DMS53 (cell line): ENCODE measurements around the gene APP.
"Not testable (repeated sequence)": the region's sequence is repeated elsewhere in the genome, so short reads cannot be mapped to it uniquely, and the experiment has no call there.

Source experiments
- DNase-seq: peaks from one replicate; lab custom pipeline; 2025; lab: John Stamatoyannopoulos, UW

Gene APP

GRCh38 chr21:25938658-25939395 is 231.7 kb downstream of the APP start:
- no peak for DNase-seq

- no peak for DNase-seq
Measured at GRCh38 chr21:25936776-25937175, 233.8 kb downstream of the APP start.

GRCh38 chr21:25934771-25935224 is 235.8 kb downstream of the APP start:
- peak; percentile 82 for DNase-seq

- no peak for DNase-seq
Measured at GRCh38 chr21:25934130-25934529, 236.4 kb downstream of the APP start.

- no peak for DNase-seq
Measured at GRCh38 chr21:25931765-25932164, 238.8 kb downstream of the APP start.

- DNase-seq = no peak
Measured at GRCh38 chr21:25929856-25930520, 240.6 kb downstream of the APP start.

- no peak for DNase-seq
Measured at GRCh38 chr21:25927195-25927880, 243.2 kb downstream of the APP start.

- no peak for DNase-seq
Measured at GRCh38 chr21:25925936-25926335, 244.6 kb downstream of the APP start.

GRCh38 chr21:25925064-25925800 is 245.3 kb downstream of the APP start:
- DNase-seq = no peak

GRCh38 chr21:25918152-25918551 is 252.4 kb downstream of the APP start:
- DNase-seq = not testable (repeated sequence)

- no peak for DNase-seq
Measured at GRCh38 chr21:25916226-25916625, 254.3 kb downstream of the APP start.

- DNase-seq = no peak
Measured at GRCh38 chr21:25913479-25913878, 257.1 kb downstream of the APP start.

GRCh38 chr21:25912402-25912746 is 258.2 kb downstream of the APP start:
- no peak for DNase-seq

GRCh38 chr21:25911730-25912401 is 258.7 kb downstream of the APP start:
- no peak for DNase-seq

GRCh38 chr21:25910809-25911208 is 259.8 kb downstream of the APP start:
- DNase-seq = no peak

- DNase-seq = no peak
Measured at GRCh38 chr21:25909341-25909740, 261.2 kb downstream of the APP start.

GRCh38 chr21:25908495-25908894 is 262.1 kb downstream of the APP start:
- no peak for DNase-seq

- DNase-seq = no peak
Measured at GRCh38 chr21:25907573-25908275, 262.8 kb downstream of the APP start.

GRCh38 chr21:25906587-25906986 is 264.0 kb downstream of the APP start:
- DNase-seq = no peak

- no peak for DNase-seq
Measured at GRCh38 chr21:25905126-25905525, 265.4 kb downstream of the APP start.

- DNase-seq = no peak
Measured at GRCh38 chr21:25904044-25904695, 266.4 kb downstream of the APP start.
